ENCODE measurements around the gene ARL8A. TPM values are rescaled to one million over a fixed set of nuclear protein-coding genes. Genes with fewer than 3 reads are reported as not detected.
"Not testable (repeated sequence)": the region's sequence is repeated elsewhere in the genome, so short reads cannot be mapped to it uniquely, and the experiment has no call there.

Gene ARL8A
- total and polyA plus RNA-seq, 7 experiments from 2014 or later = 5.5 to 99.4 (median 47.1) TPM

DNA sequence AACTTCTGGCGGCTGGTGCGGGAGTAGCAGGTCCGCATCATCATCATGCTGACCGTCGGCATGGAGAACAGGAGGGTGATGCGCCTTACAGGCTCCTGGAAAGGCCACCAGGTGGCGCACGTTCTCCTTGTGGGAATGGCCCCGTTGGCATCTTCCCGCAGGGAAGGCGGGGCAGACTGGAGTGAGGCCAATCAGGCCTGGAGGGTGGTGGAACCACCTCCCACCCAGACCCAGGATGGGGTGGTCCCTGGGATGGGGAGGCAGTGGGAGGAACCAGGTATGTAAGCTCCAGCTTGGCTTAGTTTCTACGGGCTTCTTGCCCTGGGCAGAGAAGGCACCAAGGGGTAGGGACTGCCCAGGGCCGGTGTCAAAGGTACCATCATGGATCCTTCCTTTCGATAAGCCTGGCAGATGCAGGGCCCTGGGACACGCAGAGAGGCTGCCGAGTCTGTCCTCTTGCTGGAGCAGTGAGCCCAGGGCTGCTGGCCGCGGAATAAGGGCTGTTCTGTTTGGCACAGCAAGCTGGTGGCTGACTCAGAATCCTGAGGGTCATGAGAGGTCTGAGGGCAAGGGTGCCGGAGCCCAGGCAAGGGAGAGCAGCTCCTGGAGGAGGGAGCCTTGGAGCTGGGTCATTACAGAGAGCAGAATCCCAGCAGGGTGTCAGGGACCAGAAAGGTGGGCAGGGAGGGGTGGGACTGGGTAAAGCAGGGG lies 40.4 kb upstream of the ARL8A start:
- peaks cover 0 to 6% (median 0%) of the 10 kb centered on the region in 5 donors for H3K27me3 Mint-ChIP-seq
- H3K27ac Mint-ChIP-seq = peak overlapping the region in 1 of 9 donors; percentile 41
- H3K4me1 Mint-ChIP-seq = peaks cover 9 to 14% (median 12%) of the 10 kb centered on the region in 7 donors
- CTCF ChIA-PET = interaction anchor here (0.6 to 2.4 kb wide), 5 partner anchors 16 to 539 kb away, joined by 3 to 9 read pairs (median 6); partner anchors contain the start of gene PTPN7
- no peaks in the 10 kb centered on the region for H3K9me3 ChIP-seq (ENCODE audit: control insufficient read depth in 2 of 3, low read length in 3 of 3)
- intact Hi-C loops (cut with micrococcal nuclease) = loop anchor here (1.0 to 2.0 kb wide), 3 partner anchors 20 to 130 kb away; partner anchors contain the start of gene PTPN7 (in 1 of the 2)
- H3K4me1 ChIP-seq (ENCODE audit: control insufficient read depth in 2 of 2, insufficient read depth in 2 of 2, low read length in 2 of 2) = no peaks in the 10 kb centered on the region
- DNase-seq (peak in 6 of 9 donors; percentile 20 to 77 (median 48)), ATAC-seq (peak; percentile 71)
- no peaks in the 10 kb centered on the region for H3K36me3 Mint-ChIP-seq
- H3K9me3 Mint-ChIP-seq = no peaks in the 10 kb centered on the region
- no peaks in the 10 kb centered on the region for H3K27me3 ChIP-seq (ENCODE audit: control insufficient read depth in 2 of 2, insufficient read depth in 2 of 2, low read length in 2 of 2)
- H3K4me3 Mint-ChIP-seq = no peak overlapping the region
- H3K36me3 ChIP-seq (ENCODE audit: control insufficient read depth in 2 of 3, insufficient read depth in 3 of 3, low read length in 3 of 3) = no peaks in the 10 kb centered on the region
- POLR2A ChIA-PET = no interaction called here
- no peak overlapping the region for H3K27ac ChIP-seq (ENCODE audit: low read depth, low read length)
- H3K4me3 ChIP-seq (ENCODE audit: low read length) = no peak overlapping the region

- Histone ChIP-seq H3K27ac (ENCODE audit: low read depth, low read length) (no peak overlapping the region), H3K36me3 (ENCODE audit: control insufficient read depth in 2 of 3, insufficient read depth in 3 of 3, low read length in 3 of 3) (no peaks in the 10 kb centered on the region), H3K4me1 (ENCODE audit: control insufficient read depth in 2 of 2, insufficient read depth in 2 of 2, low read length in 2 of 2) (no peaks in the 10 kb centered on the region), H3K9me3 (ENCODE audit: control insufficient read depth in 2 of 3, low read length in 3 of 3) (no peaks in the 10 kb centered on the region), H3K4me3 (ENCODE audit: low read length) (no peak overlapping the region), H3K27me3 (ENCODE audit: control insufficient read depth in 2 of 2, insufficient read depth in 2 of 2, low read length in 2 of 2) (no peaks in the 10 kb centered on the region)
- Mint-ChIP-seq H3K27ac (no peak overlapping the region), H3K9me3 (no peaks in the 10 kb centered on the region), H3K36me3 (no peaks in the 10 kb centered on the region), H3K27me3 (peaks cover 0 to 6% (median 0%) of the 10 kb centered on the region in 5 donors), H3K4me3 (no peak overlapping the region), H3K4me1 (peaks cover 7 to 14% (median 11%) of the 10 kb centered on the region in 7 donors)
- ChIA-PET CTCF (interaction anchor here (0.6 kb wide), 1 partner anchor 395 kb away, joined by 3 read pairs; no protein-coding TSS in a partner anchor), POLR2A (no interaction called here)
- intact Hi-C loops (cut with micrococcal nuclease) = no loop called here
- ATAC-seq (no peak), DNase-seq (no peak)
Measured at GRCh38 chr1:202182040-202182877, 37.7 kb upstream of the ARL8A start.

GRCh38 chr1:202181586-202181985 lies 37.0 kb upstream of the ARL8A start:
- ChIA-PET POLR2A (no interaction called here), CTCF (interaction anchor here (1.9 kb wide), 1 partner anchor 11 kb away, joined by 6 read pairs; no protein-coding TSS in a partner anchor)
- Histone ChIP-seq H3K27ac (ENCODE audit: low read depth, low read length) (no peak overlapping the region), H3K36me3 (ENCODE audit: control insufficient read depth in 2 of 3, insufficient read depth in 3 of 3, low read length in 3 of 3) (no peaks in the 10 kb centered on the region), H3K27me3 (ENCODE audit: control insufficient read depth in 2 of 2, insufficient read depth in 2 of 2, low read length in 2 of 2) (no peaks in the 10 kb centered on the region), H3K4me1 (ENCODE audit: control insufficient read depth in 2 of 2, insufficient read depth in 2 of 2, low read length in 2 of 2) (no peaks in the 10 kb centered on the region), H3K4me3 (ENCODE audit: low read length) (no peak overlapping the region), H3K9me3 (ENCODE audit: control insufficient read depth in 2 of 3, low read length in 3 of 3) (no peaks in the 10 kb centered on the region)
- no peak overlapping the region for H3K4me3 Mint-ChIP-seq
- intact Hi-C loops (cut with micrococcal nuclease) = no loop called here
- no peaks in the 10 kb centered on the region for H3K36me3 Mint-ChIP-seq
- ATAC-seq = no peak
- no peak for DNase-seq
- no peaks in the 10 kb centered on the region for H3K9me3 Mint-ChIP-seq
- peaks cover 7 to 14% (median 11%) of the 10 kb centered on the region in 7 donors for H3K4me1 Mint-ChIP-seq
- peaks cover 0 to 3% (median 0%) of the 10 kb centered on the region in 5 donors for H3K27me3 Mint-ChIP-seq
- no peak overlapping the region for H3K27ac Mint-ChIP-seq

DNA sequence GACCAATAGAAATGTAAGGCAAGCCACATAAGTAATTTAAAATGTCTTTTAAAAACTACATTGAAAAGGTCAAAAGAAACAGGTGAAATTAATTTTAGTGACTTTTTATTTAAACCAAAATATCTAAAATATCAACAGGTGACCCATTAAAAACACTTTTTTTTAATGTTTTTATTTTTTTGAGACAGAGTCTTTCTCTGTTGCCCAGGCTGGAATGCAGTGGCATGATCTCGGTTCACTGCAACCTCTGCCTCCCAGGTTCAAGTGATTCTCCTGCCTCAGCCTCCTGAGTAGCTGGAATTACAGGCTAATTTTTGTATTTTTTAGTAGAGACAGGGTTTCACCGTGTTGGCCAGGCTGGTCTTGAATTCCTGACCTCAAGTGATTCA lies 36.2 kb upstream of the ARL8A start:
- H3K27me3 Mint-ChIP-seq; H3K4me1 ChIP-seq (ENCODE audit: control insufficient read depth in 2 of 2, insufficient read depth in 2 of 2, low read length in 2 of 2); H3K27me3 ChIP-seq (ENCODE audit: control insufficient read depth in 2 of 2, insufficient read depth in 2 of 2, low read length in 2 of 2); H3K27ac ChIP-seq (ENCODE audit: low read depth, low read length); ATAC-seq; H3K4me3 Mint-ChIP-seq; DNase-seq; H3K36me3 ChIP-seq (ENCODE audit: control insufficient read depth in 2 of 3, insufficient read depth in 3 of 3, low read length in 3 of 3); H3K9me3 Mint-ChIP-seq; H3K27ac Mint-ChIP-seq; H3K9me3 ChIP-seq (ENCODE audit: control insufficient read depth in 2 of 3, low read length in 3 of 3); intact Hi-C loops (cut with micrococcal nuclease); H3K4me3 ChIP-seq (ENCODE audit: low read length); POLR2A ChIA-PET; H3K36me3 Mint-ChIP-seq: not testable (repeated sequence)
- CTCF ChIA-PET = interaction anchor here (1.9 kb wide), 1 partner anchor 12 kb away, joined by 6 read pairs; no protein-coding TSS in a partner anchor
- peaks cover 7 to 14% (median 11%) of the 10 kb centered on the region in 7 donors for H3K4me1 Mint-ChIP-seq

GRCh38 chr1:202179828-202180750 lies 35.6 kb upstream of the ARL8A start:
- Histone ChIP-seq H3K4me3 (ENCODE audit: low read length) (no peak overlapping the region), H3K9me3 (ENCODE audit: control insufficient read depth in 2 of 3, low read length in 3 of 3) (no peaks in the 10 kb centered on the region), H3K27ac (ENCODE audit: low read depth, low read length) (no peak overlapping the region), H3K36me3 (ENCODE audit: control insufficient read depth in 2 of 3, insufficient read depth in 3 of 3, low read length in 3 of 3) (no peaks in the 10 kb centered on the region), H3K27me3 (ENCODE audit: control insufficient read depth in 2 of 2, insufficient read depth in 2 of 2, low read length in 2 of 2) (no peaks in the 10 kb centered on the region), H3K4me1 (ENCODE audit: control insufficient read depth in 2 of 2, insufficient read depth in 2 of 2, low read length in 2 of 2) (no peaks in the 10 kb centered on the region)
- peaks cover 7 to 14% (median 11%) of the 10 kb centered on the region in 7 donors for H3K4me1 Mint-ChIP-seq
- ATAC-seq (no peak), DNase-seq (no peak)
- ChIA-PET CTCF (interaction anchor here (0.5 to 1.9 kb wide), 4 partner anchors 13 to 25 kb away, joined by 3 to 9 read pairs (median 5); partner anchors contain the start of gene PTPN7), POLR2A (no interaction called here)
- no peak overlapping the region for H3K27ac Mint-ChIP-seq
- H3K36me3 Mint-ChIP-seq = no peaks in the 10 kb centered on the region
- intact Hi-C loops (cut with micrococcal nuclease) = no loop called here
- no peaks in the 10 kb centered on the region for H3K9me3 Mint-ChIP-seq
- H3K27me3 Mint-ChIP-seq = peaks cover 0 to 3% (median 0%) of the 10 kb centered on the region in 5 donors
- H3K4me3 Mint-ChIP-seq = no peak overlapping the region
